ENCODE data around the gene SPATA31E1. TPM values are rescaled to one million over a fixed set of nuclear protein-coding genes. Genes with fewer than 3 reads are reported as not detected.
"Not testable (repeated sequence)": the region's sequence is repeated elsewhere in the genome, so short reads cannot be mapped to it uniquely, and the experiment has no call there.

SPATA31E1 gene
- total and polyA plus RNA-seq, 4 donors, result not detected

GRCh38 chr9:87849144-87849758, 33.4 kb upstream of the SPATA31E1 start:
- H3K27me3 ChIP-seq (ENCODE audit: control insufficient read depth in 1 of 2, insufficient read depth in 2 of 2, low read length in 1 of 2), result no peaks in the 10 kb centered on the region
- WGBS, 2 donors, result 90 to 92% methylated on average over 3 of the region's 3 CpGs
- H3K9me3 ChIP-seq (ENCODE audit: control insufficient read depth, low read length), result no peaks in the 10 kb centered on the region
- H3K27ac ChIP-seq (ENCODE audit: low read depth in 1 of 2, low read length in 2 of 2), result no peak overlapping the region
- H3K4me1 ChIP-seq (ENCODE audit: control insufficient read depth in 1 of 2, insufficient read depth in 2 of 2, low read length in 2 of 2), result no peaks in the 10 kb centered on the region
- DNase-seq (no peak), ATAC-seq (ENCODE audit: low FRiP score) (no peak)
- H3K36me3 ChIP-seq (ENCODE audit: control insufficient read depth in 1 of 2, insufficient read depth in 2 of 2, low read length in 1 of 2), result no peaks in the 10 kb centered on the region
- H3K4me3 ChIP-seq (ENCODE audit: low read length in 2 of 2), result no peak overlapping the region
- intact Hi-C loops (cut with DNase I), result no loop called here

- no peak for ATAC-seq (ENCODE audit: low FRiP score)
Measured at GRCh38 chr9:87850391-87850790, 32.3 kb upstream of the SPATA31E1 start.

GRCh38 chr9:87851186-87851585, 31.5 kb upstream of the SPATA31E1 start:
- WGBS, 2 donors, result 89 to 92% methylated on average over 4 of the region's 4 CpGs
- ATAC-seq (ENCODE audit: low FRiP score); H3K9me3 ChIP-seq (ENCODE audit: control insufficient read depth, low read length); H3K36me3 ChIP-seq (ENCODE audit: control insufficient read depth in 1 of 2, insufficient read depth in 2 of 2, low read length in 1 of 2); DNase-seq; H3K27me3 ChIP-seq (ENCODE audit: control insufficient read depth in 1 of 2, insufficient read depth in 2 of 2, low read length in 1 of 2); intact Hi-C loops (cut with DNase I); H3K27ac ChIP-seq (ENCODE audit: low read depth in 1 of 2, low read length in 2 of 2); H3K4me1 ChIP-seq (ENCODE audit: control insufficient read depth in 1 of 2, insufficient read depth in 2 of 2, low read length in 2 of 2); H3K4me3 ChIP-seq (ENCODE audit: low read length in 2 of 2): not testable (repeated sequence)

More at GRCh38 chr9:87850391-87850790, 32.3 kb upstream of the SPATA31E1 start:
- Histone ChIP-seq H3K9me3 (ENCODE audit: control insufficient read depth, low read length) (no peaks in the 10 kb centered on the region), H3K36me3 (ENCODE audit: control insufficient read depth in 1 of 2, insufficient read depth in 2 of 2, low read length in 1 of 2) (no peaks in the 10 kb centered on the region), H3K27me3 (ENCODE audit: control insufficient read depth in 1 of 2, insufficient read depth in 2 of 2, low read length in 1 of 2) (no peaks in the 10 kb centered on the region), H3K4me1 (ENCODE audit: control insufficient read depth in 1 of 2, insufficient read depth in 2 of 2, low read length in 2 of 2) (no peaks in the 10 kb centered on the region), H3K27ac (ENCODE audit: low read depth in 1 of 2, low read length in 2 of 2) (no peak overlapping the region), H3K4me3 (ENCODE audit: low read length in 2 of 2) (no peak overlapping the region)
- peak in 1 of 2 donors; percentile 38 for DNase-seq
- intact Hi-C loops (cut with DNase I), result no loop called here
- 73 to 77% methylated on average over 4 of the region's 4 CpGs for WGBS, 2 donors

GRCh38 chr9:87853302-87853701, 29.4 kb upstream of the SPATA31E1 start:
- H3K4me3 ChIP-seq (ENCODE audit: low read length in 2 of 2), result no peak overlapping the region
- no peaks in the 10 kb centered on the region for H3K9me3 ChIP-seq (ENCODE audit: control insufficient read depth, low read length)
- H3K36me3 ChIP-seq (ENCODE audit: control insufficient read depth in 1 of 2, insufficient read depth in 2 of 2, low read length in 1 of 2), result no peaks in the 10 kb centered on the region
- WGBS, 2 donors, result 82 to 89% methylated on average over 7 of the region's 7 CpGs
- H3K27me3 ChIP-seq (ENCODE audit: control insufficient read depth in 1 of 2, insufficient read depth in 2 of 2, low read length in 1 of 2), result no peaks in the 10 kb centered on the region
- no peaks in the 10 kb centered on the region for H3K4me1 ChIP-seq (ENCODE audit: control insufficient read depth in 1 of 2, insufficient read depth in 2 of 2, low read length in 2 of 2)
- DNase-seq, result no peak
- no peak overlapping the region for H3K27ac ChIP-seq (ENCODE audit: low read depth in 1 of 2, low read length in 2 of 2)
- ATAC-seq (ENCODE audit: low FRiP score), result no peak
- intact Hi-C loops (cut with DNase I), result no loop called here

GRCh38 chr9:87853876-87854579, 28.6 kb upstream of the SPATA31E1 start:
- 88 to 91% methylated on average over 3 of the region's 3 CpGs for WGBS, 2 donors
- Histone ChIP-seq H3K27ac (ENCODE audit: low read depth in 1 of 2, low read length in 2 of 2) (no peak overlapping the region), H3K9me3 (ENCODE audit: control insufficient read depth, low read length) (no peaks in the 10 kb centered on the region), H3K4me3 (ENCODE audit: low read length in 2 of 2) (no peak overlapping the region), H3K27me3 (ENCODE audit: control insufficient read depth in 1 of 2, insufficient read depth in 2 of 2, low read length in 1 of 2) (no peaks in the 10 kb centered on the region), H3K36me3 (ENCODE audit: control insufficient read depth in 1 of 2, insufficient read depth in 2 of 2, low read length in 1 of 2) (no peaks in the 10 kb centered on the region), H3K4me1 (ENCODE audit: control insufficient read depth in 1 of 2, insufficient read depth in 2 of 2, low read length in 2 of 2) (no peaks in the 10 kb centered on the region)
- ATAC-seq (ENCODE audit: low FRiP score), result no peak
- no peak for DNase-seq
- intact Hi-C loops (cut with DNase I), result no loop called here

GRCh38 chr9:87854580-87854955, 28.1 kb upstream of the SPATA31E1 start:
- intact Hi-C loops (cut with DNase I), result no loop called here
- H3K36me3 ChIP-seq (ENCODE audit: control insufficient read depth in 1 of 2, insufficient read depth in 2 of 2, low read length in 1 of 2), result no peaks in the 10 kb centered on the region
- WGBS, 2 donors, result 60 to 73% methylated on average over 5 of the region's 5 CpGs

GRCh38 chr9:87855061-87855460, 27.6 kb upstream of the SPATA31E1 start:
- Histone ChIP-seq H3K9me3 (ENCODE audit: control insufficient read depth, low read length) (peaks cover 2% of the 10 kb centered on the region), H3K27me3 (ENCODE audit: control insufficient read depth in 1 of 2, insufficient read depth in 2 of 2, low read length in 1 of 2) (no peaks in the 10 kb centered on the region), H3K4me1 (ENCODE audit: control insufficient read depth in 1 of 2, insufficient read depth in 2 of 2, low read length in 2 of 2) (no peaks in the 10 kb centered on the region), H3K27ac (ENCODE audit: low read depth in 1 of 2, low read length in 2 of 2) (no peak overlapping the region), H3K4me3 (ENCODE audit: low read length in 2 of 2) (no peak overlapping the region), H3K36me3 (ENCODE audit: control insufficient read depth in 1 of 2, insufficient read depth in 2 of 2, low read length in 1 of 2) (no peaks in the 10 kb centered on the region)
- 83 to 91% methylated on average over 3 of the region's 3 CpGs for WGBS, 2 donors
- no peak for DNase-seq
- intact Hi-C loops (cut with DNase I), result no loop called here
- ATAC-seq (ENCODE audit: low FRiP score), result no peak

More at GRCh38 chr9:87854580-87854955, 28.1 kb upstream of the SPATA31E1 start:
- no peaks in the 10 kb centered on the region for H3K27me3 ChIP-seq (ENCODE audit: control insufficient read depth in 1 of 2, insufficient read depth in 2 of 2, low read length in 1 of 2)
- H3K27ac ChIP-seq (ENCODE audit: low read depth in 1 of 2, low read length in 2 of 2), result no peak overlapping the region
- ATAC-seq (ENCODE audit: low FRiP score) (no peak), DNase-seq (no peak)
- H3K4me1 ChIP-seq (ENCODE audit: control insufficient read depth in 1 of 2, insufficient read depth in 2 of 2, low read length in 2 of 2), result no peaks in the 10 kb centered on the region
- no peaks in the 10 kb centered on the region for H3K9me3 ChIP-seq (ENCODE audit: control insufficient read depth, low read length)
- H3K4me3 ChIP-seq (ENCODE audit: low read length in 2 of 2), result no peak overlapping the region

GRCh38 chr9:87857141-87857947, 25.3 kb upstream of the SPATA31E1 start:
- 89 to 96% methylated on average over 29 of the region's 29 CpGs for WGBS, 2 donors
- intact Hi-C loops (cut with DNase I), result no loop called here
- no peaks in the 10 kb centered on the region for H3K4me1 ChIP-seq (ENCODE audit: control insufficient read depth in 1 of 2, insufficient read depth in 2 of 2, low read length in 2 of 2)
- no peak overlapping the region for H3K27ac ChIP-seq (ENCODE audit: low read depth in 1 of 2, low read length in 2 of 2)
- no peaks in the 10 kb centered on the region for H3K36me3 ChIP-seq (ENCODE audit: control insufficient read depth in 1 of 2, insufficient read depth in 2 of 2, low read length in 1 of 2)
- peaks cover 3% of the 10 kb centered on the region for H3K9me3 ChIP-seq (ENCODE audit: control insufficient read depth, low read length)
- H3K4me3 ChIP-seq (ENCODE audit: low read length in 2 of 2), result no peak overlapping the region
- ATAC-seq (ENCODE audit: low FRiP score), result no peak
- no peaks in the 10 kb centered on the region for H3K27me3 ChIP-seq (ENCODE audit: control insufficient read depth in 1 of 2, insufficient read depth in 2 of 2, low read length in 1 of 2)
- no peak for DNase-seq
